GM12891 (cell line): ENCODE results near the gene NEK7.

ENCODE experiments used
- PAX5 ChIP-seq: IDR thresholded peaks from 2 replicates; pipeline ENCODE4 v1.6.1; 2011; ENCODE audit warnings: low read length, moderate library complexity, mild to moderate bottlenecking; ENCODE audit not compliant: insufficient read depth, severe bottlenecking
- POLR2A ChIP-seq: IDR thresholded peaks from 2 replicates; pipeline ENCODE4 v1.6.1; 2011; ENCODE audit warnings: low read depth, low read length, control low read depth
- POLR2AphosphoS5 ChIP-seq: IDR thresholded peaks from 2 replicates; pipeline ENCODE4 v1.6.1; 2011; ENCODE audit warnings: low read depth, low read length, control low read depth
- POU2F2 ChIP-seq: IDR thresholded peaks from 2 replicates; pipeline ENCODE4 v1.6.1; 2011; ENCODE audit warnings: low read depth, mild to moderate bottlenecking, control low read depth, low read length, moderate library complexity
- SPI1 ChIP-seq: IDR thresholded peaks from 2 replicates; pipeline ENCODE4 v1.6.1; 2011; ENCODE audit warnings: low read depth, low read length, control low read depth
- TAF1 ChIP-seq: IDR thresholded peaks from 2 replicates; pipeline ENCODE4 v1.6.1; 2011; ENCODE audit warnings: low read depth, low read length, control low read depth

DNA sequence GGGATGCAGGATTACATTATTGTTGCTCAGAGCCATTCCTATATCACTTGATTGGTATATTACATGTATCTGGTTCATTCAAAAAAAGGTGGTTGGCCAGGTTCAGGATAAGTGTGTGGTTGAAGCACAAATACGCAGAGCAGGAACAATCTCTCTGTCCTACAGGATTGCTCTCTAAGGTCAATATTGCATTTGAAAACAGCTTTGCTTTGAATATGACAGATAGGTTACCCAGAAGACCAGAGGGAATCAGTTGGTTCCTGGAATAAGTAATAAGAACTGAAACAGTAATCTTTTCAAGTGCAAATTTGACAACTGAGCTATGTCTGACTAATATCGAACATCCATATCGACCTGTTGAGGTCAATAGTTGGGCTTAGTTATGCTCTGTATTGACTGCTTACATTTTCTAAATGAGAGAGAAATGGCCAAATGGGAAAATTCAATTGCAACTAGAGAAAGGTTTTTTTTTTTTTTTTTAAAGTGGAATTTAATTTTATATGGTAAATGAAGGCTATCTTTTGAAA lies 206.9 kb downstream of the NEK7 start:
- no peak for TF ChIP-seq POLR2AphosphoS5
- no peak for TF ChIP-seq POLR2A
- no peak for TF ChIP-seq TAF1
- TF ChIP-seq SPI1 = no peak
- TF ChIP-seq POU2F2 = no peak
- no peak for TF ChIP-seq PAX5
